ENCODE results near the gene ITPR1.

GRCh38 chr3:4574426-4574965 lies 81.3 kb downstream of the ITPR1 start:
- TF ChIP-seq CTCF (IDR thresholded peaks at IDR 0.05; ENCODE audit: insufficient read depth, low read length) (no peak), POLR2AphosphoS5 (IDR thresholded peaks at IDR 0.05; ENCODE audit: low read depth) (no peak), GABPA (IDR thresholded peaks at IDR 0.05; ENCODE audit: low read depth) (no peak), SPI1 (IDR thresholded peaks at IDR 0.05; ENCODE audit: borderline replicate concordance, low read depth) (no peak)

Data from HL-60 (cell line).